ENCODE data around the gene EIF4G3. TPM values are rescaled to one million over a fixed set of nuclear protein-coding genes. Genes with fewer than 3 reads are reported as not detected.

The EIF4G3 gene
- total and polyA plus RNA-seq, 2 of the 8 experiments (the other 6 are each of a cell fraction or from before 2014, with no cell fraction given) = 47.5 to 66.6 TPM

GRCh38 chr1:20848162-20848561, 328.5 kb downstream of the EIF4G3 start:
- Histone ChIP-seq H3K56ac (replicated peaks; ENCODE audit: insufficient read length, low read depth, low read length) (no peak overlapping the region), H3K36me3 (ENCODE audit: control insufficient read depth in 2 of 4, insufficient read depth in 4 of 4, low read length in 3 of 4) (peaks cover 6 to 63% (median 25%) of the 10 kb centered on the region in 4 experiments), H3K79me1 (ENCODE audit: low read depth, low read length) (no peaks in the 10 kb centered on the region), H3K4me2 (ENCODE audit: insufficient read depth in 1 of 2, low read depth in 2 of 2, low read length in 2 of 2) (no peak overlapping the region), H3K4me1 (replicated peaks in 1 of 4; ENCODE audit: control insufficient read depth in 3 of 4, insufficient read depth in 4 of 4, low read length in 3 of 4) (no peaks in the 10 kb centered on the region), H3K18ac (ENCODE audit: extremely low read depth, low read length) (no peak overlapping the region), H3K79me2 (ENCODE audit: control insufficient read depth in 1 of 2, insufficient read depth in 2 of 2, low read length in 2 of 2) (no peaks in the 10 kb centered on the region), H3K27ac (ENCODE audit: low read depth, low read length) (no peak overlapping the region), H3K14ac (ENCODE audit: insufficient read length) (no peak overlapping the region), H4K8ac (ENCODE audit: extremely low read depth, insufficient read depth, low read length) (no peak overlapping the region), H2BK12ac (ENCODE audit: low read depth, low read length) (no peak overlapping the region), H2BK120ac (replicated peaks; ENCODE audit: low read depth, low read length) (no peak overlapping the region), H3K4me3 (ENCODE audit: extremely low read depth in 1 of 4, insufficient read depth in 2 of 4, low read depth in 3 of 4, low read length in 4 of 4) (no peak overlapping the region), H2BK5ac (ENCODE audit: low read depth, low read length) (no peak overlapping the region), H2BK15ac (ENCODE audit: low read length) (no peak overlapping the region), H4K91ac (replicated peaks; ENCODE audit: insufficient read length, low read length) (no peak overlapping the region), H3K23ac (ENCODE audit: insufficient read length) (no peak overlapping the region), H3K9me3 (ENCODE audit: insufficient read depth in 2 of 2, low read depth in 1 of 2, low read length in 1 of 2) (no peaks in the 10 kb centered on the region), H3K4ac (replicated peaks; ENCODE audit: insufficient read length, low read depth, low read length) (no peak overlapping the region), H3K23me2 (ENCODE audit: low read depth, low read length) (no peaks in the 10 kb centered on the region), H3K9ac (replicated peaks in 1 of 4; ENCODE audit: extremely low read depth in 1 of 4, low read depth in 3 of 4, low read length in 3 of 4) (no peak overlapping the region), H4K20me1 (replicated peaks in 1 of 2; ENCODE audit: control insufficient read depth in 1 of 2, insufficient read depth in 2 of 2, low read length in 2 of 2) (peaks cover 0 to 2% of the 10 kb centered on the region in 2 experiments), H2AK5ac (ENCODE audit: low read depth, low read length) (no peak overlapping the region), H4K5ac (ENCODE audit: insufficient read length, low read depth, low read length) (no peak overlapping the region), H3K27me3 (replicated peaks in 1 of 4; ENCODE audit: control insufficient read depth in 3 of 4, extremely low read depth in 1 of 4, insufficient read depth in 3 of 4, low read length in 3 of 4) (no peaks in the 10 kb centered on the region), H2AFZ (ENCODE audit: low read length) (no peak overlapping the region), H2BK20ac (ENCODE audit: low read length) (no peak overlapping the region)
- ChIA-PET POLR2A (ENCODE audit: partially characterized antibody) (interaction anchor here (0.6 kb wide), 1 partner anchor 325 kb away, joined by 3 read pairs; no protein-coding TSS in a partner anchor), CTCF (ENCODE audit: partially characterized antibody) (no interaction called here)
- FAIRE-seq = no peak
- 95% methylated on average over 1 of the region's 1 CpG; no CpG with 5 or more reads in 1 of the 2 experiments for WGBS, 2 experiments (ENCODE audit: extremely low coverage in 1 of 2, insufficient coverage in 1 of 2, insufficient read length in 1 of 2, insufficient replicate concordance in 2 of 2, low coverage in 1 of 2, low lambda C conversion rate in 2 of 2, missing lambda C conversion rate in 1 of 2)
- DNase-seq (ENCODE audit: low read depth in 1 of 2, low spot score in 2 of 2) = no peak
- TF ChIP-seq SRF (IDR thresholded peaks at IDR 0.05; ENCODE audit: low read depth, low read length) (no peak), NRF1 (IDR thresholded peaks at IDR 0.05; ENCODE audit: low read depth, low read length) (no peak), YY1 (IDR thresholded peaks at IDR 0.05; ENCODE audit: low read depth, low read length) (no peak), RBBP5 (IDR thresholded peaks at IDR 0.05; ENCODE audit: borderline replicate concordance, low read depth, low read length) (no peak), BRCA1 (IDR thresholded peaks at IDR 0.05; ENCODE audit: low read depth, low read length) (no peak), CBX8 (IDR thresholded peaks at IDR 0.05; ENCODE audit: borderline replicate concordance, low read depth, low read length) (no peak), TCF12 (IDR thresholded peaks at IDR 0.05; ENCODE audit: low read depth, low read length) (no peak), POU5F1 (IDR thresholded peaks at IDR 0.05; ENCODE audit: low read depth, low read length) (no peak), E2F6 (IDR thresholded peaks at IDR 0.05) (no peak), TBP (IDR thresholded peaks at IDR 0.05; ENCODE audit: low read depth, low read length) (no peak), SP1 (IDR thresholded peaks at IDR 0.05; ENCODE audit: low read depth, low read length) (no peak), EGR1 (IDR thresholded peaks at IDR 0.05; ENCODE audit: borderline replicate concordance, low read depth, low read length) (no peak), NANOG (IDR thresholded peaks at IDR 0.05; ENCODE audit: insufficient read depth, low read depth, low read length, poor library complexity, severe bottlenecking) (no peak), CHD1 (IDR thresholded peaks at IDR 0.05; ENCODE audit: low read depth, low read length) (no peak), SIX5 (IDR thresholded peaks at IDR 0.05; ENCODE audit: low read depth, low read length) (no peak)
